Hematopoietic multipotent progenitor cell (in vitro differentiated cells): ENCODE data around the gene ABCA4. TPM values are rescaled to one million over a fixed set of nuclear protein-coding genes. Genes with fewer than 3 reads are reported as not detected.
A peak's percentile ranks its signal among the peaks of the same experiment; 100 is the strongest.

Experiments
- DNase-seq, 3 donors: peaks; one replicate each; pipeline ENCODE4 v3.0.0-alpha.2; 2011 to 2015; ENCODE audit warnings: low read depth in 2 of 3, low spot score in 2 of 3
- total RNA-seq: library from RNA; depleted of rRNA; stranded (reverse); fragments of >200 nt; gene quantifications from one replicate; pipeline ENCODE4 v1.2.3, GENCODE V29; 2012

ABCA4 gene
- total RNA-seq, 1 donor, result not detected

GRCh38 chr1:94031591-94031990, 89.4 kb downstream of the ABCA4 start:
- DNase-seq, result no peak

GRCh38 chr1:94031154-94031553, 89.8 kb downstream of the ABCA4 start:
- DNase-seq, result no peak

GRCh38 chr1:94029130-94029993, 91.6 kb downstream of the ABCA4 start:
- peak in 1 of 3 donors; percentile 61 for DNase-seq

- no peak for DNase-seq
Observed at GRCh38 chr1:94027721-94028515, 93.0 kb downstream of the ABCA4 start.

- no peak for DNase-seq
Observed at GRCh38 chr1:94026619-94027380, 94.1 kb downstream of the ABCA4 start.

- peak in 2 of 3 donors; percentile 41 to 72 for DNase-seq
Observed at GRCh38 chr1:94025383-94026340, 95.3 kb downstream of the ABCA4 start.

- DNase-seq, result peak in 2 of 3 donors; percentile 18 to 29
Observed at GRCh38 chr1:94024104-94024792, 96.7 kb downstream of the ABCA4 start.

- DNase-seq, result no peak
Observed at GRCh38 chr1:94022471-94023189, 98.3 kb downstream of the ABCA4 start.

GRCh38 chr1:94020764-94021579, 100.0 kb downstream of the ABCA4 start:
- no peak for DNase-seq

GRCh38 chr1:94019327-94019726, 101.6 kb downstream of the ABCA4 start:
- no peak for DNase-seq

- peak in 2 of 3 donors; percentile 13 to 43 for DNase-seq
Observed at GRCh38 chr1:94017155-94017829, 103.7 kb downstream of the ABCA4 start.

- no peak for DNase-seq
Observed at GRCh38 chr1:94015489-94015817, 105.5 kb downstream of the ABCA4 start.

- DNase-seq, result no peak
Observed at GRCh38 chr1:94014635-94015488, 106.1 kb downstream of the ABCA4 start.

- DNase-seq, result no peak
Observed at GRCh38 chr1:94014087-94014486, 106.9 kb downstream of the ABCA4 start.

GRCh38 chr1:94013367-94013878, 107.5 kb downstream of the ABCA4 start:
- no peak for DNase-seq

GRCh38 chr1:94012708-94013366, 108.1 kb downstream of the ABCA4 start:
- DNase-seq, result no peak
